Heart right ventricle (tissue), 16 donors: ENCODE measurements around the gene EDC3. TPM values are rescaled to one million over a fixed set of nuclear protein-coding genes. Genes with fewer than 3 reads are reported as not detected.
"Not testable (repeated sequence)": the region's sequence is repeated elsewhere in the genome, so short reads cannot be mapped to it uniquely, and the experiment has no call there.

Source experiments
- ATAC-seq, 8 donors: fragments of 200-7000 bp; cut with Tn5 transposase; one replicate each; pipeline ENCODE4 v1.9.1; 2020; ENCODE audit warnings: mild to moderate bottlenecking in 8 of 8, moderate library complexity in 8 of 8, moderate number of reproducible peaks in 1 of 8
- DNase-seq, 2 donors: peaks; one replicate each; pipeline ENCODE4 v3.0.0-alpha.2; 2020
- H3K27ac ChIP-seq, 10 donors: fragments of 200-600 bp; sonication (generic) in 2 of 10; one replicate each; pipeline versions ENCODE4 v1.5.0 to v1.8.0; 2020 to 2022; ENCODE audit warnings: mild to moderate bottlenecking in 3 of 10
- H3K27me3 ChIP-seq, 7 donors: fragments of 200-600 bp; one replicate each; pipeline ENCODE4 v1.8.0; 2021 to 2022; ENCODE audit warnings: mild to moderate bottlenecking in 2 of 7
- H3K36me3 ChIP-seq, 9 donors: fragments of 200-600 bp; sonication (generic) in 1 of 9; one replicate each; pipeline versions ENCODE4 v1.5.0 to v1.8.0; 2020 to 2022; ENCODE audit warnings: mild to moderate bottlenecking in 2 of 9
- H3K4me1 ChIP-seq, 9 donors: fragments of 200-600 bp; sonication (generic) in 1 of 9; one replicate each; pipeline versions ENCODE4 v1.5.0 to v1.8.0; 2020 to 2022; ENCODE audit warnings: mild to moderate bottlenecking in 4 of 9
- H3K4me3 ChIP-seq, 10 donors: fragments of 200-600 bp; sonication (generic) in 2 of 10; one replicate each; pipeline versions ENCODE4 v1.5.0 to v1.8.0; 2020 to 2022; ENCODE audit warnings: mild to moderate bottlenecking in 7 of 10, moderate library complexity in 2 of 10
- H3K9me3 ChIP-seq, 11 donors: fragments of 200-600 bp in 10 of 11; sonication (generic) in 2 of 11; one replicate each; pipeline versions ENCODE4 v1.5.0 to v1.8.0; 2013 to 2022; ENCODE audit warnings: mild to moderate bottlenecking in 2 of 11, control low read depth in 1 of 11, moderate library complexity in 1 of 11
- CTCF ChIP-seq, 9 donors: fragments of 200-600 bp; sonication (generic) in 2 of 9; IDR thresholded peaks; one replicate each; pipeline versions ENCODE4 v1.5.0 to v1.8.0; 2021 to 2022; ENCODE audit warnings: antibody characterized with exemption in 9 of 9, mild to moderate bottlenecking in 5 of 9, moderate library complexity in 1 of 9
- WGBS, 2 donors: extraction: QIAGEN DNeasy Blood & Tissue Kit; methylation state at CpG; one replicate each; pipeline ENCODE4 v1.1.7; 2013; ENCODE audit warnings: inconsistent platforms in 1 of 2; 5-methylcytosine and 5-hydroxymethylcytosine counted together
- intact Hi-C, 10 donors: fragments of 100-400 bp; cut with DNase I; formaldehyde crosslinking; loops; one replicate each; pipeline versions ENCODE4 v1.11.1 to v1.14.2; 2022
- long read RNA-seq, 3 donors: library from polyadenylated mRNA; unstranded; transcript quantifications; one replicate each; pipeline ENCODE4 v2.0.0, GENCODE V29; 2020 to 2021
- polyA plus RNA-seq, 2 donors: library from polyadenylated mRNA; stranded (reverse); fragments of 200-250 nt; gene quantifications; one replicate each; pipeline ENCODE4 v1.2.3, GENCODE V29; 2013
- total RNA-seq, 10 donors: library from RNA; stranded (reverse); fragmentation: NEBNext Ultra II Directional in 3 of 10; extraction: Animal tissue kit (Norgen Biotek cat#: 25700) in 3 of 10; gene quantifications; one replicate each; pipeline versions ENCODE4 v1.2.1 to v1.2.4, GENCODE V29; 2021 to 2023
- donor health status: Arrhythmogenic right ventricular cardiomyopathy.
- donor health status: ischemic (EF 13 %, LVEDD 7.1; RV severe dilation, severe dysfunction).
- donor health status: healthy with polysubstance abuse.
- donor health status: DM: no; HTN: yes; CAD: no.
- donor health status: DM: no; HTN: no; CAD: no.
- donor health status: ischemic (EF 25% LVEDD 6.9; RV normal size, moderate dysfunction).
- donor health status: ischemic (EF 25% LVEDD 5.7; RV mildly dilated, moderate dysfunction).
- donor health status: healthy.
- donor health status: DM: yes; HTN: yes; CAD: no.
- donor health status: Ischemic cardiomyopathy.
- donor health status: ischemic (EF 35%, LVEDD 5.7; RV mildly dilated, moderate dysfunction).
- donor health status: nonischemic (EF 11% LVEDD 7.7; RV severe dilation, severe dysfunction).
- donor health status: DM: yes; HTN: yes; CAD: no.
- donor health status: PGD.
- donor health status: ischemic (EF 29% LVEDD 5.4; RV normal size, mild dysfunction).
- donor health status: nonischemic (EF 23%, LVEDD 6.1; RV moderate dilation, normal function).

The EDC3 gene
- total RNA-seq, result 10 to 100 TPM; 14.4 to 18.1 (median 15.8) TPM
- 10 to 100 TPM; 10.4 to 11.9 TPM for polyA plus RNA-seq
- long read RNA-seq, donor 1, transcript EDC3-201 (7 exons, 3,763 nt), result major isoform, 8 of 25 reads
- long read RNA-seq, donor 1, partial matches to known transcripts, result 2 of 25 reads
- long read RNA-seq, donor 1, other reads (novel, unspliced or antisense), result 13 of 25 reads
- long read RNA-seq, donor 2, transcript EDC3-201 (7 exons, 3,763 nt), result major isoform, 6 of 27 reads
- long read RNA-seq, donor 2, partial matches to known transcripts, result 8 of 27 reads
- long read RNA-seq, donor 2, other reads (novel, unspliced or antisense), result 9 of 27 reads
- long read RNA-seq, donor 3, transcript EDC3-201 (7 exons, 3,763 nt), result major isoform, 8 of 48 reads
- long read RNA-seq, donor 3, transcript EDC3-214 (8 exons, 1,825 nt), result major isoform, 8 of 48 reads
- long read RNA-seq, donor 3, partial matches to known transcripts, result 4 of 48 reads
- long read RNA-seq, donor 3, other reads (novel, unspliced or antisense), result 27 of 48 reads

GRCh38 chr15:74695597-74696397 is at the start of gene EDC3:
Gene EDC3 (minus strand): TSS chr15:74696024. CDS start chr15:74675124, 20,900 bp downstream.
- Histone ChIP-seq H3K27me3 (no peaks in the 10 kb centered on the region), H3K9me3 (no peaks in the 10 kb centered on the region), H3K4me3 (peak within 1 kb of the TSS; percentile 57 to 89 (median 80)), H3K4me1 (peaks cover 0 to 32% (median 17%) of the 10 kb centered on the region in 9 donors), H3K36me3 (no peaks in the 10 kb centered on the region), H3K27ac (peak within 1 kb of the TSS; percentile 49 to 87 (median 80))
- no peak for TF ChIP-seq CTCF (IDR thresholded peaks at IDR 0.05)
- WGBS, 2 donors, result 0% methylated on average over 46 of the region's 46 CpGs
- ATAC-seq, result peak; percentile 96 to 100 (median 98)
- DNase-seq, result peak; percentile 88 to 91
- intact Hi-C loops, result loop anchor here in 2 of 10 donors (10.0 kb wide), 2 partner anchors 51 to 69 kb away; no protein-coding TSS in a partner anchor

- intact Hi-C loops, result no loop called here
- Histone ChIP-seq H3K36me3 (no peaks in the 10 kb centered on the region), H3K27me3 (peaks cover 0 to 10% (median 0%) of the 10 kb centered on the region in 7 donors), H3K9me3 (peaks cover 0 to 4% (median 0%) of the 10 kb centered on the region in 11 donors), H3K27ac (no peak overlapping the region), H3K4me1 (no peaks in the 10 kb centered on the region), H3K4me3 (no peak overlapping the region)
- no peak for DNase-seq
- no peak for TF ChIP-seq CTCF (IDR thresholded peaks at IDR 0.05)
- WGBS, 2 donors, result 75 to 86% methylated on average over 5 of the region's 5 CpGs
- no peak for ATAC-seq
Measured at GRCh38 chr15:74742422-74742821, 46.6 kb upstream of the EDC3 start.

- H3K27ac ChIP-seq, ATAC-seq, H3K4me1 ChIP-seq, H3K9me3 ChIP-seq, intact Hi-C loops, H3K4me3 ChIP-seq, DNase-seq, H3K36me3 ChIP-seq: not testable (repeated sequence)
- 63 to 67% methylated on average over 5 of the region's 5 CpGs for WGBS, 2 donors
- peaks cover 0 to 28% (median 7%) of the 10 kb centered on the region in 7 donors for H3K27me3 ChIP-seq
Measured at GRCh38 chr15:74738239-74738638, 42.4 kb upstream of the EDC3 start.

- no peak for TF ChIP-seq CTCF (IDR thresholded peaks at IDR 0.05)
- Histone ChIP-seq H3K27ac (no peak overlapping the region), H3K9me3 (no peaks in the 10 kb centered on the region), H3K36me3 (no peaks in the 10 kb centered on the region), H3K4me1 (no peaks in the 10 kb centered on the region), H3K4me3 (no peak overlapping the region), H3K27me3 (peaks cover 0 to 42% (median 20%) of the 10 kb centered on the region in 7 donors)
- WGBS, 2 donors, result 90% methylated on average over 3 of the region's 3 CpGs
- ATAC-seq, result no peak
- intact Hi-C loops, result no loop called here
- no peak for DNase-seq
Measured at GRCh38 chr15:74735305-74735704, 39.5 kb upstream of the EDC3 start.
